HG03280 (cell line): ENCODE measurements around the gene RCAN1.
"Not testable (repeated sequence)": the region's sequence is repeated elsewhere in the genome, so short reads cannot be mapped to it uniquely, and the experiment has no call there.

Source experiments
- ATAC-seq: cut with Tn5 transposase; IDR thresholded peaks from one replicate; pipeline ENCODE4 v1.9.1; 2021; ENCODE audit warnings: mild to moderate bottlenecking, moderate library complexity; ENCODE audit not compliant: unreplicated experiment

RCAN1 gene

DNA sequence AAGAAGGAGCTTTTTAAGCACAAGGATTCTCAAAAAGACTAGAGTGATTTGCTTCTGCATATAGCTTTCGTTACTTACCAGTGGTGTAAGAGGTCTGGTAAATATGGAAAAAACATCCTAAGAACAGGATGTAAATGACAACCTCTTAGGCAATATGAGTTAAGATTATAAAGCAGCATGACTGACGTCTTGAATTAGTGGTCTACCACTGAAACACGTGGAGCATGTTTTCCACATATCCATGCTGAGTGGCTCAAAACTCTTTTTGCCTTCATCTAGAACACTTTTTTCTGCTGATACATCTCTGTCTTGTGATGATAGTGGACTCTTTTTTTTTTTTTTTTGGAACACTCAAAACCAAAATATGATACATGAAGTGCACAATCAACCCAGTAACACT lies 44.6 kb downstream of the RCAN1 start:
- ATAC-seq = no peak

DNA sequence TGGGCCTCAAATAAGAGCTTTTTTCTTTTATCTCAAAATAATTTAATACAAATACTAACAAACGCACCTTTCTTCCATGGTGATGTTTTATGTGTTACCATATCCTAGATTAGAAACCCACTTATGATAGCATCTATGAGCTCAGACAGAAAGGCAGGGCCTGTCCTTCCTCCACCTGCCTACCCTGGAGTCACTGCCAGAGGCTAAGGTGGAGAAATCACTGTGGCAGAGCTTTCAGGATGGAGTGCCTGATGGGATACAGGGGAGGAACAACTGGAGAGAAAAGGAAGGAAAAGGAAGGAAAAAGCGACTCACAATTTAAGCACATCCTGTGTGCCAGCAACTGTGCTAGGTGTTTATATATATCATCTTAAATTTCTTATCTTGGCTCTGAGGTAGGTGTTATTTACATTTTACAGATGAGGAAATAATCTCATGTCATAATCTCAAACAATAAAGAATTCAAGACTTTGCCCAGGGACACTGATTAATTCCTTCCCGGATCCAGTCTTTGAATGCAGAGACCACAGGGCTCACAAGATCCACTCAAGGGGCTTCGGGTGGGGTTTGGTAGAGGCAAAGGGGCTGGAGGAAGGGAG lies 45.4 kb downstream of the RCAN1 start:
- ATAC-seq = no peak

DNA sequence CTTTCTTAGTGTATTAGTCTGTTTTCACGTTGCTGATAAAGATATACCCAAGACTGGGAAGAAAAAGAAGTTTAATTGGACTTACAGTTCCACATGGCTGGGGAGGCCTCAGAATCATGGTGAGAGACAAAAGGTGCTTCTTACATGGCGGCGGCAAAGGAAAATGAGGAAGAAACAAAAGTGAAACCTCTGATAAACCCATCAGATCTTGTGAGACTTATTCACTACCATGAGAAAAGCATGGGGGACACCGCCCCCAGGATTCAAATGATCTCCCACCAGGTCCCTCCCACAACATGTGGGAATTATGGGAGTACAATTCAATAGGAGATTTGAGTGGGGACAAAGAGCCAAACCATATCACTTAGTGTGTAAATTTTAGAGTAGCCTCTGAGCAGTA lies 46.1 kb downstream of the RCAN1 start:
- ATAC-seq = not testable (repeated sequence)

DNA sequence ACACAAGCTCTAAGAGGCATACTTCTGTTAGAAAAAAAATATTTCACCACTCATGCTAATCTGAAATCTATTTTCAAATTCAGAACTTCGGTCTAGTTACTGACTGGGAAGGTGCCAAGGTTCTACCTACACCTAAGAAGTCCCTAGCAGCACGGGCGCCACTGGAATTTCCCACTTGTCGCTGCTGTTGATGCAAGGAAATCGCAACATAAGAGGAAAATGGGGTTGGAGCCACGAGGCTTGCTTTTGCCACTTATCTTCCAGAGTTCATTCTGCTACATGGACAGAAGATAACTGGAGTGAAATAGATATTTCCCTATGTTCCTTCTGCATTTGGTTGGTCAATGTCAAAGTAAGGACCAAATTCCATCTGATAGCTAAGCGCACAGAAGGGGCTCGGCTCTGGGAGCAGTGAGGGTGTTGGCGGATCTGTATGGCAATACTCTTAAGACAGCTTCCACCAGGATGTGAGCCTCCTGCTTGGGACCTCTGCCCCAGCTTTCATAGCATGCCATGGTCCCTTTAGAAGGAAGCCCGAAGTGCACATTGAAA lies 47.2 kb downstream of the RCAN1 start:
- ATAC-seq = no peak

DNA sequence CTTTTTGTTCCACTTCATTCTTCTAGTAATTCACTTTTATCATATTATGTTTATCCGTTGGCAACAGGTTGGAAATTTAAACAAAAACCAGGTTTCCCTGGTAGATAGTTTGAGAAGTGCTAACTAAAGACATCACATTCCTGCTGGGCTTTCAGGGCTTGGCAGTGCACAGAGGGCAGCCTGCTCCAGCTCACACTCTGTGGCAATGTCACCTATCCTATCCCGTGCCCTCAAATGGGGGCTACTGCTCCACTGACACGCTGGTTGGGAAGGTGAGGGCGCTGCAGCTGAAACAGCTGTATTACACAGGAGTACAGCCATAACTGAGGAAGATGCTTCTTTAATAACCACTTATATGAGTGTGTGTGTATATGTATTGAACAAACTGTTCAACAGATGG lies 49.7 kb downstream of the RCAN1 start:
- ATAC-seq = no peak

DNA sequence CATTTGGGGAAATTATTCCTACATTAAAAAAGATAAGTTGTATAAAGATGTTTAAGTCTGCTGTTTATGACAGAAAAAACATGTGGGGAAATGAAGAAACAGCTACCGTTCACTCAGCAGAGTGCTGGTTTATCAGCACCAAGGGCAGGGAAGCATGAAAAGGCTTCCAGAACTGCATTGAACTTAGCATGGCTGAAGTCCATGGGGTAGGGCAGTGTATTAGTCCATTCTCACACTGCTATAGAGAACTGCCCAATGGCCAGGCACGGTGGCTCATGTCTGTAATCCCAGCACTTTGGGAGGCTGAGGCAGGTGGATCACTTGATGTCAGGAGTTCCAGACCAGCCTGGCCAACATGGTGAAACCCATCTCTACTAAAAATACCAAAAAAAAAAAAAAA lies 51.5 kb downstream of the RCAN1 start:
- not testable (repeated sequence) for ATAC-seq

DNA sequence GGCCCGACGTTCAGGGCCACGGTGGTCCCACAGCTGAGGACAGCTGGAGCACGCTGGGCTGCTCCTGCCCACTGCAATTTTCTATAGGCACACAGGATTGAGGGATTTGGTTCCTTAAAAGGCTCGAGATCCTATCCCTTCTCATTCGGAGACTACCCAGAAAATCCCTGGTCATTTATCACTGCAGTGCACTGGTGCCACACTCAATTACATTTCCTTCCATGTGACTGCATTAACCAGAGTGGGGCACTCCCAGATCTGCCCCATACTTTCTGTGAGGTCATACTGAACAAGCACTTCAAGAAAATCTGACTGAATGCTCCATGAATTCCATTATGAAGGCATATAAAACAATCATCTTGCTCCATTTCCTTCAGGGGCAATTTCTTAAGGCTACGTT lies 53.1 kb downstream of the RCAN1 start:
- ATAC-seq = no peak

DNA sequence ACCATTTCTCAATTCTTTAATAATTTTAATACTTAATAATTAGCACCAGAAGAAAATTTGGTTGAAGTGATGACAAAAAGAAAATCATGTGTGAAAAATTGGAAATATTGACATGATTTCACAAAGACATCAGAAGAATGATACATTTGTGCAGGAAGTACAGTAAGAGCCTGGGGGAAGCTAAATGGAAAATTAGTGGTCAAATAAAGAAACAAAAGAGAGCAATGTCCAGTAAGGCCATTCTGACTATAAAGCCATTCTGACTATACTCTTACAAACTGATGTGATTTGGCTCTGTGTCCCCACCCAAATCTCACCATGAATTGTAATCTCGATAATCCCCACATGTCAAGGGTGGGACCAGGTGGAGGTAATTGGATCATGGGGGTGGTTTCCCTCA lies 54.3 kb downstream of the RCAN1 start:
- no peak for ATAC-seq

DNA sequence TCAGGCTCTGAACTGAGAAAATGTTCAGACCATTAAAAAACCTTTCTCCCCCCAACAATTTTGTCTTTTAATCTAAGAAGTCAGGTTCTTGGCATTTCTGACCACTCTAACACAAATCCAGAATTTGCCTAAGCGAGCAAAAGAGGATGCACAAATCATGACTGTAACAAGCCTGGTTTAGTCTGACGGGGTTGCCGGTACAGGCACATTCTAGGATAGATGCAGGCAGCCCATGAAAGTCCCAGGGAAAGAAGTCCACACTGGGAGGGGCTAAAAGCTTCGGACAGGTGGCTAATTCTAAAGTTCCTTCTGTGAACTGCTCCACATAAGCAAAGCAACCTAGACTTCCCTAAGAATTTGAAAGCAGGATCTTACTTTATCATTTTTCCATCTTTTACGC lies 54.9 kb downstream of the RCAN1 start:
- ATAC-seq = no peak

DNA sequence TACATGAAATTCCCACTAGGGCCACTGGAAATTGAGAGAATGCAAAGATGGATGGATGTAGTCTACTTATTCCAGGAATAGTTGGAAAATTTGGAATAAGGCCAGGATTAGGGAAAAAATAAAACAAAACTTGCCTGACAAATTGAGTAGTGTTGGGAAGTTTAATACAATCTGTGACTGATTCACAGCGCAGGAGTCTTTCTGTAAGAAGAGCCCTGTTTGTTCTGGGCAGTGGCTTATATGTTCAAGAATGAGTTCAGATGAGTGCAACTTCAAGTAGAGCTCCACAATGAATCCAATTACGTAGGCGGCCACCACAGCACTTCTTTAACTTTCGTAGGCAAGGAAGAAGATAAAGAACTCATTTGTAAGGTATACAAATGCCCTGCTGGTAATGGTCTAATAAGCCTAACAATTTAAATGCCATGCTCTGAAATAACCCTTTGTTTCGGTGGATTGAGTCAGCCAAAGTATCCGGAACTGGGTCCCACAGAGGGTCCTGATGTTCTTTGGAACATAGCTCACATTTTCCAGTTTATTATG lies 55.8 kb downstream of the RCAN1 start:
- ATAC-seq = no peak

DNA sequence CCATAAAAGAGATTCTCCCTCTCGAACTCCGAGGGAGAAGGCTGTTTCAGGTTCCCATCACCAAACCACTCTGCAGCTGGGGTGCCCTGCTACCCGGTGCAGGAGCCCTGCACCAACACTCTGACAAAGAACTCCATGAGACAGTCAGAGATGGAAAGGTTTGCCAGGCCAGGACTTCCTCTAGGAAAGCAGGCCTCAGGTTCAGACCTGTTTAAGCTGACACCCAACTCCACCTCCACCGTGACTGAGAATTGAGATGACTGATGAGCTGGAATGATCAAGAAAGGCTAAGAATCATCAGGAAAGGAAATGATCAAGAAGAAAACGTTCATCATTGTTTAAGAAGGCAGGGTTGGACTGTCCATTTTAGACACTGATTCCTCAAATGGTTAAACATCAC lies 56.7 kb downstream of the RCAN1 start:
- ATAC-seq = no peak

DNA sequence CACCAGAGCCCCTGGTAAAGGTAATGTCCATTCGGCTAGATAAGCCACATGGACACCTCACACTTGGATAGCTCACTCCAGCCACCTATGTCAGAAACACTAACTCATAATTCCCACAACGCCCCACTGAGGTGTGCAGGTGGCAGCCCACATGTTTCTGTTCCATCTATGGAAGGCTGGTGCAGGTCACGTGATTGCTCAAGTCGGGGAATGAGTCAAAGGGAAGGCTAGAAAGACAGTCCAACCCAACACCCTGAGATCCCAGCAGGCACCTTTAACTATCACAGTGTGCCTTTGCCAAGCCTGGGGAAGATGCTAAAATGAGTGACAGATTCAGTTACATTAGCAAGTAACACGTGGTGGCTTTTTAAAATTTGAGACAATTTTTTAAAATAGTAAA lies 57.7 kb downstream of the RCAN1 start:
- no peak for ATAC-seq

DNA sequence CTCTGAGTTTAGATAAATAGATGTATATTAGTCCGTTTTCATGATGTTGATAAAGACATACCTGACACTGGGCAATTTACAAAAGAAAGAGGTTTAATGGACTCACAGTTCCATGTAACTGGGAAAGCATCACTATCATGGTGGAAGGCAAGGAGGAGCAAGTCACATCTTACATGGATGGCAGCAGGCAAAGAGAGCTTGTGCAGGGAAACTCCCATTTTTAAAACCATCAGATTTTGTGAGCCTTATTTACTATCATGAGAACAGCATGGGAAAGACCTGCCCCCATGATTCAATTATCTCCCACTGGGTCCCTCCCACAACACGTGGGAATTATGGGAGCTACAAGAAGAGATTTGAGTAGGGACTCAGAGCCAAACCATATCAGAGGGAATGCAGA lies 60.2 kb downstream of the RCAN1 start:
- not testable (repeated sequence) for ATAC-seq

DNA sequence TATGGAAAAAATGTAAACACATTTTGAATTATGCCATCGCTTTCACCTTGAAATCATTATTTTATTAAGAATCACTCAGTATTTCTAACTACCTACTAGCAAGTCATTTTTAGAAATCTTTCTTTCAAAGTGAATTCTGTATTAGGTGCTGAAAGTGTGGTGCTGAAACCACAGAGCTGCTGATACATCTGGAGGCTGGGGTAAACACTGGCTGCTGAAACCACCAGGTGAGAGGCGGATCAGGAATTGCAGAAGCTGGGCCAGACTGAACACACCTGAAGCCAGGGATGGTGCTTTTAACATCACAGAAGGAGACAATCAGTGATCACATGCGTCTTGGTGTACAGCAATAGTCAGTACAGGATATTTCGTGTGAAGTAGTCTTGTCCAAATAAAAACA lies 60.7 kb downstream of the RCAN1 start:
- ATAC-seq = no peak

DNA sequence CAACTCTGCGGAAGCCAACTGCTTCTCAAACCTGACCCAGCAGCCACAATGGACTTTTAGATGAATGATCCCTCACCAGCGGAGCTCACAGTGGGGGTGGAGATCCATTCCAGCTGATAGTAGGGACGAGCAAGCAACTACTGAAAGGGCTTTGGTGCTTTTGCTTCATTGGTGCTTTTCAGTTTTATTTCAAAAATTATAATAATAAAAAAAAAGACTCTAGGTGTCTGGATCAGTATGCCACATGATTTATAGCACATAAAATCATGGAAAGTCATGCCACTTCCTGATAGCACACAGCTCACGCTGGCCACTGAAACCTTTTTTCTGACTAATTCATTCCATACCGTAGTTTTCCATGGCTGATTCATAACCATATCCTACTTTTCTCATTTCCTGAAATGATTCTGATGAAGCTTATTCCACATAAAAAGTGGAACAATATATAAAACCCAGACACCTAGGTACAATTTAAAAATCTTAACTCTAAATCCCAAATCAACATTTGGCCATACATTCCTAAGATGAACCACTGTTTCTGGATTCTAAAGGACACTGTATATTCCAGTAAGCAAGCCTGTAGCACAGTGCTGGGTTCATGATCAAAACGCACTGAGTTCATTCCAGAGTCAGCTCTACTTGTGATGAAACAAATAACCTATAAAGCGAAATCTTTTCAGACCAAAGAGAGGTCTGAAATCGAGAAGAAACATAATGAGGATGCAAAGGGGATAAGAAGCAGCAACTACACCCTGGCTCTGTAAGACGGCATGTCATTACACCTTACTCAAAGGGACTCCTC lies 61.6 kb downstream of the RCAN1 start:
- ATAC-seq = no peak

DNA sequence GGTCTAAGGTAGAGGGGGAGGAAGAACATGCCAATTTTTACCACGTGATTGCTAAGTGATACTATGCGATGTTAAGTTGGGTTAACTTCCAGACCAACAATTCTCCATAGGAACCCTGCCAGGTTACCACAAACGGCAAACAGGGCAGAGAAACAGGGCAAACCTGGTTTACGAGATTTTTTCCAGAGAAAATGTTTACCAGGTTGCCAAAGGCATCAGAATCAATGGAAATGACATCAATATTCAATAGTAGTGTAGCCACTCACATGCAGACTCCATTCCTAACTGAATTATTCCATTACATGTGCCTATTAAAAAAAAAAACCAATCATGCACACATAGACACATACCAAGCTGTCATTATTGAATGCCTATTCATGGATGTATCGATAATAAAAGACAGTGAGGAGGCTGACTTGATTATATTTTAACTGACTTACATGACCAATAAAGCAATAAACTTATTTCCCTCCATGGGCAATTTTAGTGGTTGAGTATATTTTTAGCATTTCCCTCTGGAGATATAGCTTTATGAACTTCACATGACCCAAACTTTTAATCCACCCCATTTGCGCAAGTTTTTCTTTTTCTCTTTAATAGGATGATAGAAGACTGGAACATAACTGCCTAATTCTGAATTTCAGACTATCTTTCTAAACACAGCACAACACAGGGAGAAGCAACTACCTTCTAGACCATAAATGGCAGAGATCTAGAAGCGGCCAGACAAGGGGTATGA lies 62.4 kb downstream of the RCAN1 start:
- ATAC-seq = no peak

DNA sequence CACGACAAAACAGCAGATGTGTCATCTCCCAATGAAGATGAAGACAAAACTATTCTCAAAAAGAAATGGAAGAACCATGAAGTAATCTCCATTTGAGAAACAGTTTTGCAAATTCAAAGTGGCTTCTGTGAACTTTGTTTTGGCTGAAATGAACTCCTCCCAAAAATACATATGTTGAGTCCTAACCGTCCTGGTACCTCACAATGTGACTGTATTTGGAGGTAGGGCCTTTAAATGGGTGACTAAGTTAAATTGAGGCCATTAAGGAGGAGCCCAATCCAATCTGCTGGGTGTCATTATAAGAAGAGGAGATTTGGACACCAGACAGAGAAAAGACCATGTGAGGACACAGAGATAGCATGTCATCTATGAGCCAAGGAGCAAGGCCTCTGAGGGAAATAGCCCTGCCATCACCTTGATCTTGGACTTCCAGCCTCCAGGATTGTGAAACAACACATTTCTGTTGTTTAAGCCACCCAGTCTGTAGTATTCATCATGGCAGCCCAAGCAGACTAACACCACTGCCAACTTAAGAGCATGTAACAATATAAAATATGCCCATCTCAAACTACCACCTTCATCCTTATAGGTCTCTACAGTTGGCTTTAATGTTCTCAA lies 64.6 kb downstream of the RCAN1 start:
- no peak for ATAC-seq

DNA sequence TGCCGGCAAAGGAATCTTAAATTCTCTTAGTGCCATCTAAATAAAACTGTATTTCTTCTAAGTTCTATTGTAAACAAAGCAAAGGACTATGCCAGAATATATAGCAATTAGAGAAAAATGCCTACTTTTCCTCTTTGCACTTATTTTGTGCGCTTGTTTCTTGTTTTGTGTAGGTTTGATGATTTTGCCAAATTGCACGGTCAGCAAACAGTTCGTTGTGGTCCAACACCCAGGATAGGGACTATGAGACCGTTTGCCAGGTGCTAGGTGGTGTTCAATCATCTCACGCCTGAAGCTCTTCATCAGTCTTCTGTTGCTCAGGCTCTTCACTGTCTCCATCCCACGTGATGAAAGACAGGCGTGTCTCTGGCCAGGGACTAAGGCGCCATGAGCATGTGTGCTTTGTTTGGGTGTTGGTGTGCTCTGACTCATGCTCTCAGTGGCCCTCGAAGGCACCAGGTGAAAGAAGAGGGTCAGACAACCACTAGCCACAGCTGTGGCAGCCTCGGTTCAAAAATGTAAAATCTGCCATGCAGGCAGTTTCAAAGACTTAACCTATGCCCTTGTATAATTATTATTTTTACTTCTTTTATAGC lies 66.0 kb downstream of the RCAN1 start:
- ATAC-seq = no peak

DNA sequence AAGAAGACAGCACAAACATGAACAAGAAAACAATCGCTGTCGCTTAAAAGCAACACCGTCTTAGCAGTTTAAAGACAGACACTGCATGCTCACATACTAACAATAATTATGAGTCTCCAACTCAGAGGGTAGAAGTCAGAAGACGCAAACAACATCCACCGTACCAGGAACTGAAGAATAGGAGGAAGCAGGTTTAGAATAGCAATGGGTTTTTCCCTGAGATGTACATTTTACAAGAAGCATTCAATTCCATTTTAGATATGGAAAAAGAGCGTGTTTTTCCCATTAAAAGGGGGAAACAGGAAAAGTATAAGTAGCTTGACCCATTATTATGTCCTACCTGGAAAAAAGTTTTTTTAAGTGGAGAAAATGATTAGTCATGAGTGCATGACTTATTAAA lies 68.4 kb downstream of the RCAN1 start:
- no peak for ATAC-seq

DNA sequence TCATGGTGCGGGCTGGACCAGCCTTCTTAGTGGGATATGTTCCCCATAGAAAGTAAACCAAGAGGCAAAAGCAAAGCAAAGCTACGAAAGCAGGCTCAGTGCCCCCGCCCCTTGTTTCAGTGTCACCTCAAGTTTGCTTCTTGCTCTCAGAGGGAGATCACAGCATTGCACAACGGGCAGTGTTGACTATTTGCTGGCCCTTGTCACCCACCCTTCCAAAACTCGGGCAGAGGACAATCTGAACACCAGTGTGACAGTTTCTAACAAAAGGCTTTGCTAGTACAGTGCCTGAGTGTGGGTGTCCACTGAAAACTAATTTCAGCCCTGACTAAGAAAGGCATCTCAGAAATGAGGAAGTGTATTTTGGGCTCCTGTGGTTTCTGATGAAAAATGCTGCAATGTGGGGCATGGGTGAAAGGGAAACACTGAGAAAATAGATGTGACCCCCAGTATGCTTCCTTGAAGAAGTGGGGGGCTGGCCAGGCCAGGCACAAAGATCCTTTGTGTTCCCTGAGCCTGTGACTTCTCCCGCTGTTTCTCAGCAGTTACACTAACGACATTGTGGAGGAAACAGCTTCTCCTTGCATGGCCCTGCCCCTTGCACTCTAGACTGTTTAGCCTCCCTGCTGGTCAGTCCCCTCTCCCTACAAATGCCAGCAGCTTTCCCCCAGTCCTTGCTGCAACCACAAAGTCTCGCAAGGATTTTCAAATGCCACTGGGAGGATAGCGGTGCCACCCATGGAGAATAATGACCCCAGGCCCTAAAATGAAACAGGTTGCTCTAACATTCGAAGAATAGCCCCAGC lies 69.6 kb downstream of the RCAN1 start:
- ATAC-seq = peak; percentile 82
